Pulmonary artery endothelial cell (primary cell): Measurements from ENCODE around the gene SEL1L3. TPM values are rescaled to one million over a fixed set of nuclear protein-coding genes. Genes with fewer than 3 reads are reported as not detected.
"Not testable (repeated sequence)": the region's sequence is repeated elsewhere in the genome, so short reads cannot be mapped to it uniquely, and the experiment has no call there.

Experiments
- DNase-seq: peaks from one replicate; pipeline ENCODE4 v3.0.0-alpha.2; 2011; ENCODE audit warnings: low read depth, low spot score
- total RNA-seq: library from RNA; depleted of rRNA; stranded (reverse); fragments of >200 nt; gene quantifications from 2 replicates; pipeline ENCODE4 v1.2.3, GENCODE V29; 2014

Gene SEL1L3
- total RNA-seq: 121 and 217 TPM in 2 replicates

GRCh38 chr4:25862411-25863346 is at the start of gene SEL1L3:
Gene SEL1L3, minus strand, starts transcription at chr4:25862988. Its CDS starts 152 bp downstream, at chr4:25862836.
- DNase-seq: no peak

- no peak for DNase-seq
These were observed 48.6 kb upstream of the SEL1L3 start for GRCh38 chr4:25911356-25911755.

GRCh38 chr4:25908491-25908901 is 45.7 kb upstream of the SEL1L3 start:
- DNase-seq: peak; percentile 67

- DNase-seq: not testable (repeated sequence)
These were observed 43.3 kb upstream of the SEL1L3 start for GRCh38 chr4:25906113-25906512.

- DNase-seq: no peak
These were observed 42.6 kb upstream of the SEL1L3 start for GRCh38 chr4:25905371-25905770.

GRCh38 chr4:25904748-25905082 is 41.9 kb upstream of the SEL1L3 start:
- DNase-seq: no peak

- DNase-seq: no peak
These were observed 41.3 kb upstream of the SEL1L3 start for GRCh38 chr4:25903900-25904747.

GRCh38 chr4:25901030-25901430 is 38.2 kb upstream of the SEL1L3 start:
- no peak for DNase-seq

- no peak for DNase-seq
These were observed 37.5 kb upstream of the SEL1L3 start for GRCh38 chr4:25900310-25900709.

GRCh38 chr4:25896776-25897539 is 34.2 kb upstream of the SEL1L3 start:
- no peak for DNase-seq

GRCh38 chr4:25892796-25893195 is 30.0 kb upstream of the SEL1L3 start:
- DNase-seq: no peak

- DNase-seq: no peak
These were observed 28.0 kb upstream of the SEL1L3 start for GRCh38 chr4:25890571-25891485.

GRCh38 chr4:25889589-25890503 is 27.1 kb upstream of the SEL1L3 start:
- DNase-seq: no peak

GRCh38 chr4:25888781-25889180 is 26.0 kb upstream of the SEL1L3 start:
- DNase-seq: no peak

- DNase-seq: peak; percentile 46
These were observed 21.4 kb upstream of the SEL1L3 start for GRCh38 chr4:25884031-25884782.

- no peak for DNase-seq
These were observed 20.8 kb upstream of the SEL1L3 start for GRCh38 chr4:25883565-25883964.

- no peak for DNase-seq
These were observed 19.4 kb upstream of the SEL1L3 start for GRCh38 chr4:25882226-25882625.

- no peak for DNase-seq
These were observed 18.4 kb upstream of the SEL1L3 start for GRCh38 chr4:25881193-25881592.
